ENCODE measurements around the gene SERPINF2.
"Not testable (repeated sequence)": the region's sequence is repeated elsewhere in the genome, so short reads cannot be mapped to it uniquely, and the experiment has no call there.

DNA sequence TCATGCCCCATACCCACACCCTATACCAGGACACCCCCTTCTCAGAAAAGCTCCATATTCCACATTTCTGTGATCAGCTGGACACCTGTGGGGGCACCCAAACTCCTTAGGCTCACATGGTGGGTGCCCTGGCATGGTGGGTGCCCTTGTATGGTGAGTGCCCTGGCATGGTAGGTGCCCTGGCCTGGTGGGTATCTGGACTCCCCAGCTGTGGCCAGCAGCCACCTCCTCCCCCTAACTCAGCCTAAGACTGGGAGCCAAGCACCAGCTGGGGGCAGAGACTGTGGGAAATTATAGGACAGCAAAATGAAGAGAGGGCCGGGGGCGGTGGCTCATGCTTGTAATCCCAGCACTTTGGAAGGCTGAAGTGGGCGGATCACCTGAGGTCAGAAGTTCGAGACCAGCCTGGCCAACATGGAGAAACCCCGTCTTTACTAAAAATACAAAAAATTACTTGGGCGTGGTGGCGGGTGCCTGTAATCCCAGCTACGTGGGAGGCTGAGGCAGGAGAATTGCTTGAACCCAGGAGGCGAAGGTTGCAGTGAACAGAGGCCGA lies 33.8 kb upstream of the SERPINF2 start:
- TF ChIP-seq, protein P1, sequence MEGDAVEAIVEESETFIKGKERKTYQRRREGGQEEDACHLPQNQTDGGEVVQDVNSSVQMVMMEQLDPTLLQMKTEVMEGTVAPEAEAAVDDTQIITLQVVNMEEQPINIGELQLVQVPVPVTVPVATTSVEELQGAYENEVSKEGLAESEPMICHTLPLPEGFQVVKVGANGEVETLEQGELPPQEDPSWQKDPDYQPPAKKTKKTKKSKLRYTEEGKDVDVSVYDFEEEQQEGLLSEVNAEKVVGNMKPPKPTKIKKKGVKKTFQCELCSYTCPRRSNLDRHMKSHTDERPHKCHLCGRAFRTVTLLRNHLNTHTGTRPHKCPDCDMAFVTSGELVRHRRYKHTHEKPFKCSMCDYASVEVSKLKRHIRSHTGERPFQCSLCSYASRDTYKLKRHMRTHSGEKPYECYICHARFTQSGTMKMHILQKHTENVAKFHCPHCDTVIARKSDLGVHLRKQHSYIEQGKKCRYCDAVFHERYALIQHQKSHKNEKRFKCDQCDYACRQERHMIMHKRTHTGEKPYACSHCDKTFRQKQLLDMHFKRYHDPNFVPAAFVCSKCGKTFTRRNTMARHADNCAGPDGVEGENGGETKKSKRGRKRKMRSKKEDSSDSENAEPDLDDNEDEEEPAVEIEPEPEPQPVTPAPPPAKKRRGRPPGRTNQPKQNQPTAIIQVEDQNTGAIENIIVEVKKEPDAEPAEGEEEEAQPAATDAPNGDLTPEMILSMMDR (IDR thresholded peaks at IDR 0.05): not testable (repeated sequence)
- TF ChIP-seq EP300 (IDR thresholded peaks at IDR 0.05): not testable (repeated sequence)
